ENCODE data around the gene EPHA1.

EPHA1 gene

DNA sequence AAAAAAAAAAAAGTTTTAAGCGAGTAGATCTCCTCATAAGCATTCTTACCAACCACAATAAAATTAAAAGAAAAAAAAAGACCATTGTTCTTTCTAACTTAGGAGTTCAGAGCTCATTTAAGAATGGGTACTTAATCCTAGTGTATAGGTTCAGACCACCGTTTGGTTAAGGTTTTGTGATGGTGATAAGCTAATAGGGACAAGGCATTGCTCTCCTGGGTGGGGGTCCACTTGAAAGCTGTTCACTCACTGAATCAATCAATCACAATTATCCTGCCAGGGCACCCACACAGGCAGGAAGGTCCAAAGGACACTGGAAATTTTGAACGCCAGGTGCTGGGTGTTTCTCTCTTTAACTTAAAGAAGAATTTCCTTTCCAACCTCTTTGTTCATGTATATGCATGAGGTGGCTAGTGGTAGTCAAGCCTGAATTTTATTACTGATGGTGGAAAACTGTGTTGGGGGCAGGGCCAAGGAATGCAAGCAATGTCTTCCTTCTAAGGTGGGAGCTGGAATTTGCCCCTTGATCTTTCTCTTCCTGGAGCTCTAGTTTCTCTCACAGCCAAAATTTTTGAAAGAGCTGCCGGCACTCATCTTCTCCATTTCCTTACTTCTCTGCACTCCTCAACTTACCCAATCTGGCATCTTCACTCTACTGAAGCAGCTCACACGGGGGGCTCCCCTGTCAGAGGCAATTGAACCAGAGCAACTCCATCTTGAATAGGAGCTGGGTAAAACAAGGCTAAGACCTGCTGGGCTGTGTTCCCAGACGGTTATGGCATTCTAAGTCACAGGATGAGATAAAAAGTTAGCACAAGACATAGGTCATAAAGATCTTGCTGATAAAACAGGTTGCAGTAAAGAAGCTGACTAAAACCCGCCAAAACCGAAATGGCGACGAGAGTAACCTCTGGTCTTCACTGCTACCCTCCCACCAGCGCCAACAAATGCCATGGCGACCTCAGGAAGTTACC, 38.7 kb downstream of the EPHA1 start:
- no peak for DNase-seq

DNA sequence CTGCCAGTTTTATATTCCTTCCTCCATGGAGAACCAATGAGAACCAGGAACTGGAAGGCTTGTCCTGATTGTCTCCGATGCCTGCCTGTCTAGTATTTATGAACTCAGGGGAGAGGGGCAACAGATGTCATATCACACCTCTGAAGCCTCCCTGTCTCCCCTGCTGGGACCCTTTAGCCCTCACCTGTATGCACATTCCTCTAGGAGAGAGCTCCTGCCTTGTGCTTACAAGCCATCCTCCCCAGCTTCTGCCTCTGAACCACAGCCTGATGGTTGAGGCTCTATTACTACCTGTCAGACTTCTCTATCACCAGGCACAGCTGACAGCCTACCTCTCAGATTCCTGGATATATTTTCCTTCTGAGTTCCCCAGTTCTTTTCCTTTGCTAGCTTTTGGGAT, 40.3 kb downstream of the EPHA1 start:
- no peak for DNase-seq

DNA sequence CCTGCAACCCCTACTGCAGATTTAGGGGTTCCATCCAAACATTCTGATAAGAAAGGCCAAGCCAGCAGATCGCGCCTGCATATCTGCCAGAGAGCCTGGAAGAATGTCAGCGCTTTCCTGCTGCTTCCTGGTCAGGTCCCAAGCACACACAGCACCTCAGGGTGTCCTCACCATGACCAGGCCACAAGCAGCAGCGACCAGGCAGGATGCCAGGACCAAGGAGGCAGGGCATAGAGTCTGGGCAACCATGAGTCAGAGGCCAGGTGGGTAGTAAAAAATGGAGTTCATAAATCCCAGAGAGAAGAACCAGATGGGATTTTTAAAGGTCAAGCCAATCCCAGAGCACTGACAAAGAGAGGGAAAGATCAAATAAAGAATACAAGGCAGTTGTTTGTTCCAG, 40.7 kb downstream of the EPHA1 start:
- no peak for DNase-seq

DNA sequence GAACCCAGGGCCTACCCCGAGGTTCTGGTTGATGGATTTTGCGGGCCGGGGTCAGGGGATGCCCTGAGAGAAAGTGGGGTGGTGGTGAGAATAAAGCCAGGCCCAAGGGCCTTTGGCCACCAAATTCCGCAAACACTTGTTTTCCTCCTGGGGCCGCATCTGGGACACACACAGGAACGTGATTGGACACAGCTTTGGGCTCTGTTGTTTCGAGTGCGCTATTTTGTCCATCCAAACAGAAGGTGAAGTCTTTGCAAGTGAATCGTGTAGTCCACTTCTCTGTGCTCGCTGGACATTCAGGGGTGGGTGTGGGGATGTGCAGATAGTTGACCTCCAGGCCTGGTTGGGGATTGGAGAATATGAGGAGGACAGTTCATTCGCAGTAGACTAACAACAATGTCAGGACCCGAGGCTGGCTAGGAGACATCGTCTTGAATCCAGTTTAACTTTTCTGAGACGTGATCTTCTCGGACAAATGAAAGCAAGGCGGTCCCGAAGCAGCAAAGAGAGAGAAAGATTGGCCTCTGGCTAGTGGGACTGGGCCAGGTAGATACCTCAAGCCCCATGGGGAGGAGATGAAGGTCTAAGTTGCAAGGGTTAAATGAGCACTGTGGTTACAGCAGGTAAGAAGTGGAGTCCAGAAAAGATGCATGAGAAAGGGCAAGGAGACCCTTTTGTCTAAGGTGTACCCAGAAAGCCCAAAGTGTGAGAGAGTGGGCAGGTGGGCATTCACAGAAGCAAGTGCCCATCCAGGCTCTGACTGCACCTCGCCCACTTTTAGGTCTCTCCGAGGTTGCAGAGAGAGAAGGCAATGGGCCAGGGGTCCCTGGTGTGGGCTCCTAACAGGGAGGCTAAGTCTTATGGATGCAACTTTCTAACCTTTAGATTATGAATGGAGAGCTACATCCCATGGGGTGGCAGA, 45.4 kb downstream of the EPHA1 start:
- no peak for DNase-seq

DNA sequence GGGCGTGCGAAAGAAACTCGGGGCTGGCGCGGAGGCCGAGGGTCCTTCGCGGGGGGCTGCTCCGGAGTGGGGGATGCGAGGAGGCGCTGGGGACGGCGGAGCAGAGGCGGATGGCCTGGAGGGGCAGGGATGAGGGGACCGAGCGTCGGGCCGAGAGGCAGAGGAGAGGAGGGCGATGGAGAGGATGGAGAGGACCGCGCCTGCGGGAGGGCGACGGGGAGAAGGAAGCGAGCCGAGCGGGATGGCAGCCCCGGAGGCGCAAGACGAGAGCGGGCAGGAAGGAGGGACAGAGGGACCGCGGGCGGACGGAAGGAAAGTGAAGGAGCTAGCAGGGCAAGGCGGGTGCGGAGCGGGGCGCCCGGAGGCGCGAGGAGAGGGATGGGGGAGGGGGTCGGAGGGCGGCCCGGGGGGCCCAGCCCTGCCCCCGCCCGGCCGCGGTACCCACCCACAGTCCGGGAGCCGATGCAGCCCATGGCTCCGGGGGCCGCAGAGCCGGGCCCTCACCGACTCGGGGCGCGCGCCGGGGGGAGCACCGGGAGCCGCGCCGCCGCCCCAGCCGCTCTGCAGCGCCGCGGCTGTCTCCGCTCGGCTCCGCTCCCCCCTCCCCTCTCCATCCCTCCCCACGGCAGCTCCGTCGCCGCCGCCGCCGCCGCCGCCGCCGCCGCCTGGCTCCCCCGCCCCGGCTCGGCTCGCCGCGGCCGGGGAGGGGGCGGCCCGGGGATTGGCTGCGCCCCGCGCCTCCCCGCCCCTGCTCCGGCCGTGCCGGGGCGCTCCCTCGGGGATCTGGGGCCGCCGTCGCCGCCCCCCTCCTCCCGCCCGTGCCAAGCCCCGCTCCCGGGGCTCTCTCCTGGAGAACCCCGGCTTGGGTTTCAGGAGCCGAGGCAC, 46.3 kb downstream of the EPHA1 start, which contains the start of gene FAM131B:
Gene FAM131B (minus strand): TSS at position 583 of the 885 bp plus-strand sequence. CDS start 110 bp downstream, at position 473.
- DNase-seq, result peak; percentile 46

DNA sequence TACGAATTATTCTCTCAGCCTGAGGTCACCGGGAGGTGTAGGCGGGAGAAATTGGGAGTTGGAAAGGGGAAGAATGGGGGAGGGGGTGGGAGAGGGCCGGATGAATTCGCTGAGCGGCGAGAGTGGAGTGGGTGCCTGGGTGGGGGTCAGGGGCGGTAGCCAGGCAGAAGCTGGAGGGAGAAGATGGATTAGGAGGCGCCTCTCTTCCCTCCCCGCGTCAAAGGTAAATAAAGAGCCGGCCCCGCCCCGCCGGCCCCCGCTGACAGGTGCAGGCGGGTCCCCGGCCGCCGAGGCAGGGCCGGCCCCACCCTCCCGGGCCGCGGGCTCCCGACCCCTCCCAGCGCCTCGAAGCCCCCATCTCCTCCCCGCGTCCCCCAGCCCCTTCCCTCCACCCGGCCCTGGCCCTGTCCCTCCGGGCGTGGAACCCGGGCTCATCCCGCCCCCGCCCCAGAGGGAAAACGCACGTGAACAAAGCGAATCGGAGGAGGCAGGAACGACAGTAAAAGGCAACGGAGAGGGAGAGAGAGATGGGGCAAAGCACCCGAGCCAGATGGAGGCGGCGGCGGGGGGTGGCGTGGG, 47.0 kb downstream of the EPHA1 start:
- DNase-seq, result no peak

DNA sequence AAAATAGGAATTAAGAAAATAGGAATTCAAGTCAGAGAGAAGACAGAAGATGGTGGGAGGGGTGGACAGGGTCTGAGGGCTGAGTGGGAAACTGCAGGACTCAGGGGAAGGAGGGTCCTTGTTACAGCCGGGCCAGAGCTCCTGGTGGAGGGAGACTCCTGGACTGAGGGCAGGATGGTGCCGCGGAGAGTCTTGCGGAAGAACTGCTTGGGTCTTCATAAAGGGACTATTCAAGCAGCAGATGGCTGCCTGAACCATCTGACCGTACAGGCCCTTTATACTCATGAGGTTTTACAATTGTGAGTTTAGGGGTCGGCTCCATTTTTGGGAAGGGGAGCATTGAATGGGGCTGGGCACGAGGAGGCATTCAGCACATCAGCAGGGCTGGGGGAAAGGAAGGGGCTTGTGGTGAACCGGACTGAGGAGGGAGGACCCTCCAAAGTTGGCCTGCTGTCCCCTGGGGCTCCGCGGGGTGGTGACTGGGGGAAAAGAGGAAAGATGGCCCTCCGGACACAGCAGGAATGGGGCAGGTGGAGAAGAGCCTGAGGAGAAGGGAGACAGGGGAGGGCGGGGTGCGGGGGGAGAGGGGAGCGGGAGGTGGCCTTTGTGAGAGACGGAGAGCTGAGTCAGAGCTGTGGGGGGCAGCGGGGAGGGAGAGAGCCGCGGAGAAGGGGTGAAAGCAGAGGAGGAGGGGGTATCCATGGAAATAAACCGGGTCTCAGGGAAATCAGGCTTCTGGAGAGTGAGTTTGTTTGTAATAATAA, 47.7 kb downstream of the EPHA1 start:
- no peak for DNase-seq

DNA sequence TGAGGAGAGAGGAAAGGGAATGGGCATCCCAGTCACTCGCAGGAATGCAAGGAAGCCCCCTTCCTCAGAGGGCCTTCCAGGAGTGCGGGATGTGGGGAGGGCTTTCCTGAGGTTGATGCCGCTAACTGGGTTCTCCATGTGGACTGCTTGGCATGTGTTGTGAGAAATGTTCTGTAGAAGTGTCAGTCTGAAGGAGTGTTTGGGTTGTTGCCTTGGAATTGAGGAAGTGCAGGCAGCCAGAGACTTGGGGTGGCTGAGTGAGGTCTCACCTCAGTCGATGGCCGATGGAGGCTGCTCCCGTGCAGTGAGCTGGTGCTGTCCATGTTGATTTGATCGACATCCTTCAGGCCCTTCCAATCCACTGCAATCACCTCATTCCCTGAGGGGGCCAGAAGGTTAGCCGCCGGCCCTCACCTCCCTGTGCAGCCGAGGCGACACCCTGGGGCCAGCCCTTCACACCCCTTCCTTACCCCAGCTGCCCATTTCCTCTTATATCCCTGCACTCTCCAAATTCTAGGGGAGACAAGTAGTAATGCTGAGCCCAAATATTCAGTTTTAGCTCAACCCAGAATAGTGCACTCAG, 48.8 kb downstream of the EPHA1 start:
- DNase-seq, result no peak

DNA sequence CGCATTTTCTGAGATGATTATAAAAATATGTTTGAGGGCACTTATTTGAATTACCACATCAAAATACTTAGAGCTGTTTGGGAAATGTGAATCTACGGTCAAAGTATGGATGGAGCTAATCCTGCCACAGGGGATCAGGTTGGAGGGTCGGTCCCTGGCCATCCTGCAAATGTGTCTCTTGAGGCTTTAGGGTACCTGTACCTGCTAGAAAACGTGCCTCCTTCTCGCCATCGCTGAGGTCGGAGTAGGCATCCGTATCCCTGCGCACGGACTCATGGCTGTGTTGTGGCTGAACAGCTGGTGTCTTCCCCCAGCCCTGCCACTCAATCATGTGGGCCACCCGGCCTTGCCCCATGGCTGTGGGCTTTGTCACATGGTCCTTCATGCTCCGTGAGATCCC, 50.0 kb downstream of the EPHA1 start:
- no peak for DNase-seq

DNA sequence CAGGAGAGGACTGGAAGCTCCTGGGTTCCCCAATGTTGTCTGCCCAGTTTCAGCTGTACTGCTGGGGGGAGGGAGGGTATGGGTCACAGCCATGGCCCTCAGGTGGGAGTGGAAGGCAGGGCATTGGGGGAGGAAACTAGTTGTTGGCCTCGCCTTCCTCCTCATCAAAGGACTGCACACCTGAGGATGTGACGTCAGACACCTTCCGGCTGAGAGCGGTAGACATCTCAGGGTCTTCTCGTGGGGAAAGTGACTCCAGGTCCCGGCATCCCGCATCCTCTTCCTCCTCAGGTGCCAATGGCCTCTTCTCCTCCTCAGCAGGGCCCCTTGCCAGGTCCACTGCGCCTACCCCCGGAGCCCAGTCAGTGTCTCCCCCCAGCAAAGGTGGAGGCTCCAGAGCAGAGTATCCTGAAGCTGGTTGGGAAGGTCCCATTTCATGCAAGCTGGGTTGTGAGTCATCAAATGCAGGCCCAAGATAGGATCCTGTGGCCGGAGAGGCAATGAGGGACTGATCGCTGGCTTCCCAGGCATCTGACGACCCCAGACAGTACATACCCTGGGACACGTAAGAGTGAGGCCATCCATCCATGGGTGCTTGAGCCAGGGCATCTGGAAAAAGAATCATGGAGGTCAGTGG, 52.1 kb downstream of the EPHA1 start:
- DNase-seq, result no peak

DNA sequence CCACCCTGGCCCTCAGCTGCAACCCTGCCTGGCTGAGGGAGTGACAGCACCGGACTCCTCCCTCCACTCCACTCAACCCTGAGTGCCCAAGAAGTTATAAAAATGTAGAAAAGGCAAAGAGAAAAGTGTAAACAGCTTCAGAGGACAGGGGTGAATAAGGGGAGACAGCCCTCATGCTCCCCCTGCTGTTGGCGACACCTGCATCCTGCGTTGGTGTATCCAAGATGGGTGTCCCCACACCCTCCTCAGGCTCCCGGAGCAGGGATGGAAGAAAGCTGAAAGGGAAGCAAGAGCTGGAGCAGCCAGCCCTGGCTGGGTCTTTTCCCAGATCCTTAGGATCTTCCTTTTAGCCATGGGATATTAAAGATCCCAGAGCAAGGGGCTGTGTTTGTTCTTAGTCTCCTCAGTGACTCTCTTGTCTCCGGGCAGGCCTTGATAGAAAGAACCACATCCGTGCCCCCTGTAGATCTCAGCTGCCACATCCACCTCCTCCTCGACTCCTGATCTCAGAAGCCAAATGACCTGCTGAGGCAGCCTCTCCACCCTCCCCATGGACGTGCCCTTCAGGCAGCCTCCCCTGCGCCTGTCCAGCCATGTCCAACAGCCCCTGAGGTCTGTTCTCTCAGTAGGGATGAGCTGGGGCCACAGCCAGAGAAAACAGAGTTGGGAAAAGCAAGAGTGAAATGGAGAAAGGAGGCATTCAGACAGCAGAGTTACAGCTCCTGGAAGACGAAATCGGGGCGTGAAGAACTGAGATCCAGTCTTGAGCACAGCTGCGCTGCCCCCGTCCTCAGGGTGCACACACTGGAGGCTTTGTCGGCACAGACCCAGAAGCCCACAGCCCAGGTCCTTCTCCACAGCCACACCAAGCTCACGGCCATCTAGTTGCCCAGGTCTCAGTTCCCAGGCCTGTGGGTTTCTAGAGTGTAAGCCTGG, 52.9 kb downstream of the EPHA1 start:
- DNase-seq, result no peak

DNA sequence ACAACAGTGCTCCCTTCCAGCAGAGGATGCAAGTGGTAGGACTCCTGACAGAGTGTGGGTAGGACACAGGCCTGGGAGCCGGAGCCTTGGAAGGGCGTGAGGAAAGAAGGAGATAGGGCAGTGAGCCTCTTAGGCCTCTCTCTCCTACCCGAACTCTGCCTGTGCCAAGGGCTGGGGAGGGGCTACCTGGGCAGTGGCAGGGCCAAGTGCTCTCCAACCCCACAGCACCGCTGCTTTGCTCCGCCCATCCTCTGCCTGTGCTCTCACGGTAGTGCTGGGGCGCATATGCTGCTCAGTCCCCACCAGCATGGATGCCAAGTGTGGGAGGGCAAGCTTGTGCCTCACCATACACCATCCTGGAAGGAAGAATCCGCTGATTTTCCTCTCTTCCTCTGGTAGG, 53.7 kb downstream of the EPHA1 start:
- DNase-seq, result no peak

DNA sequence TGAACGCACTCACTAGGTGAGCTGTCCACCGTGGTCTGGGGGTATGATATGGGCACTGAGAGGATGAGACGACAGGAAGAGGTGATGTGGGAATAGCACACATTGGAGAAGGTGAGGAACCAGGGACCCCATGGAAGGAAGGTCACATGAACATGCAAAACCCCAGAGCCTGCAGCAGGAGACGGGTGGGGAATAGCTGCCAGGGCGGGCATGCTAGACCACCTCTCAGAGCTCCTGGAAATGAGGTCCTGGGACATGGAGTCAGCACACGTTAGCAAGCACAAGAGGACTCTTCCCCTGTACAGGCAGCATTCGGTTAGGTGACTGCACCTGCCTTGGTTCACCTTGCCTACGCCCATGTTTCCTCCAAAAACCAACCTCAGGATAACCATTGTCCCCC, 54.3 kb downstream of the EPHA1 start:
- no peak for DNase-seq

DNA sequence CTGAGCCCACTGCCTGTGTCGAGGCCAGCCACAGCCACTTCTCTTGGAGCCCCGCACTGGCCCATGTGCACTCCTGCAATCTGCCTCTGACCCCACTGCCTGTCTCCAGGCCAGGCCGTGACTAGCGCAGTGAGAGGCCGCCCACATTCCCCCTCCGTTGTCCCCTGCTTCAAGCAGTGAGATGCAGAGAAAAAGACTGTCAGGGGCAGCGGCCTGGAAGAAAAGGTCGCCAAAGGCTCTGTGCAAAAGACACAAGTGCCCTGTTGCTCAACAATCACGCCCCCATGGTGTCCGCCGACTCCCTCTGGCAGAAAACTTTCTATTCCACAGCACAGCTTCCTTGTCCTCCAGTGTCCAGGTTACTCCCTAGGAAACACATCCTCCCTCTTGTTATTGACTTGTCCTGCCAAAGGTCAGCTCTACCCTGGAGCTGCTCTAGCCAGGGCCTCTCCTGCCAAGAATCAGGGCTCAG, 56.1 kb downstream of the EPHA1 start:
- no peak for DNase-seq

DNA sequence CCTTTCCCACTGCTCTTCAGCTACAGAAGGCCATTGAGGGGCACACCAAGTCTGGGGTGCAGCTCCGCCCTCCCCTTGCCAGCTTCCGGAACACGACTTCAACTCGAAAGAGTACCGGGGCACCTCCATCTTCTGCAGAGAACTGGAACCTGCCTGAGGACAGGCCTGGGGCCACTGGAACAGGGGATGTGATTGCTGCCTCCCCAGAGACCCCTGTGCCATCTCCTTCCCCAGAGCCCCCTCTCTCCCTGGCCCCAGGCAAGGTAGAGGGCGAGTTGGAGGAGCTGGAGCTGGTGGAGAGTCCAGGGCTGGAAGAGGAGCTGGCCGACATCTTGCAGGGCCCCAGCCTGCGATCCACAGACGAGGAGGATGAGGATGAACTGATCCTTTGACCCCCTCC, 57.1 kb downstream of the EPHA1 start:
- DNase-seq, result no peak

DNA sequence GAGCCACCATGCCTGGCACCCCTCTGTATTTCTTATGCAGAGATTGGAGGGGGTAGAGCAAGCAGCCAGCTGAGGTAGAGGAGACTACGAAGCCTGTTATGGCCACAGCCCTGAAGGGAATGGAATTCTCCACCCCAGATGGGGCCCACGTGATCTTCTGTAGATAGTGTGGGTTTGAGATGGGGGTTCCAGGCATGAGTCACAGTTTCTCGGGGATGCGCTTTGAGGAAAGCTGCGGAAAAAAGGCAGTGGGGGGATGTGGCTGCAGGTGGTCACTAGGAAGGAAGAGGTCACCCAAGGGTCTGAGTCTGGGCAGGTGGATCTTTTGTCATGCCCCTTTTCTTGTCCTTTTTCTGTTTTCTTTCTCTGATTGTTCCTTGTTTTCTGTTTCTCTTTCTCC, 57.6 kb downstream of the EPHA1 start:
- no peak for DNase-seq

DNA sequence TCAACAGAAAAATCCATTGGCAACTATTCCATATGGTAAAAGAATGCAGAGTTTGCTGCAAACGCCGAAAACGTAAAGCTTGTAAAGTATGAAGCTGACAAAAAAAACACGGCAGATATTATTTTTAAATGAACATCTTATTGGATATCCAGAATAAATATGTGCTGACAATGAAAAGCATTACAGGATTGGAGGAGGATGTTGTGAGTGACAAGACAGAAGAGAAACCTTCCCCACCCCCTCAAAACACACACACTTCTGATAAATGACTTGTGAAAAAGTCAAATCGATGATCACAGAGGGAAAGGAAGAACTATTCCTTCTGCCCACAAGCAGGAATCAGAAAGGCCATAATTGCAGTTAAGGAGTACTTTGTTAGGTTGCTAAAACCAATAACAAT, 60.7 kb downstream of the EPHA1 start:
- DNase-seq, result no peak

DNA sequence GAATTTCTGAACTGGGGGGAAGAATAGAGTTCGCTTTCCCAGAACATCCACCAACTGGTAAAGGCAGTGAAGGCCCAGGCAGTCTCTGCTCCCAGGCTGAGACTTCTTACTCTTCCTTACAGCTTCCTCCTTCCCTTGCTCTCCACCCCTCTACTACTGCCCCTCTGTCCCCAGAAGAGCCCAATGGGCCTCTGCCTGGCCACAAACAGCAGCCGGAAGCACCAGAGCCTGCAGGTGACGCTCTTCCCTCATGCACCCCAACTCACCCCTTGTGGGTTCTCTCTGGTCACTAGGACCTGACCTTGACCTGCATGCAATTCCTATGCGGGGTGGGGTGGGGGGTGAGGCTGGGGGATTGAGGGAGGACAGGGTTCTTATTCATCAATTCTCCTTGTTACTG, 62.6 kb downstream of the EPHA1 start:
- DNase-seq, result no peak

DNA sequence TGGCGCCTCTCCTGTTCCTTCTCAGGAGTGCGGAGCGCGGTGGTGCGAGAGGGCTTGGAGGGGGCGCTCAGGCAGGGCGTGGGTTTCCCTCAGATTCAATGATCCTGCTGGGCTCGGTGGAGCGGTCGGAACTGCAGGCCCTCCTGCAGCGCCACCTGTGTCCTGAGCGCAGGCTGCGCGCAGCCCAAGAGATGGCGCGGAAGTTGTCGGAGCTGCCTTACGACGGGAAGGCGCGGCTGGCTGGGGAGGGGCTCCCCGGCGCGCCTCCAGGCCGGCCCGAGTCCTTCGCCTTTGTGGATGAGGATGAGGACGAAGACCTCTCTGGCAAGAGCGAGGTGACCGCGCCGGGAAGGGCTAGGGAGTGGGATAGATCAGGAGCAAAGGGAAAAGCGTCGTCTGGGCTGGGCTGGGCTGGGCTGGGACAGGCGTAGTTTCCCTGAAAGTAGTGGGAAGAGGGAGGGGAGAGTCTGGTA, 63.2 kb downstream of the EPHA1 start:
- peak; percentile 72 for DNase-seq

Measured in activated naive CD4-positive, alpha-beta T cell treated with anti-CD3 and anti-CD28 coated beads, Interleukin-2, amount 50 U/mL, for 16 hours (primary cell).